Measurements from ENCODE around the gene DTX1. TPM values are rescaled to one million over a fixed set of nuclear protein-coding genes. Genes with fewer than 3 reads are reported as not detected.

Gene DTX1
- polyA plus RNA-seq, 3 donors from 2014 or later, result 1.1 to 2.1 TPM; not detected in 1

- Mint-ChIP-seq H3K27me3 (ENCODE audit: low read depth in 3 of 3) (peaks cover 1 to 4% (median 2%) of the 10 kb centered on the region in 3 donors), H3K4me3 (no peak overlapping the region), H3K4me1 (no peaks in the 10 kb centered on the region), H3K27ac (no peak overlapping the region), H3K9me3 (no peaks in the 10 kb centered on the region), H3K36me3 (no peaks in the 10 kb centered on the region)
- no peak for DNase-seq
Observed at GRCh38 chr12:113129664-113130456, 73.3 kb downstream of the DTX1 start.

DNA sequence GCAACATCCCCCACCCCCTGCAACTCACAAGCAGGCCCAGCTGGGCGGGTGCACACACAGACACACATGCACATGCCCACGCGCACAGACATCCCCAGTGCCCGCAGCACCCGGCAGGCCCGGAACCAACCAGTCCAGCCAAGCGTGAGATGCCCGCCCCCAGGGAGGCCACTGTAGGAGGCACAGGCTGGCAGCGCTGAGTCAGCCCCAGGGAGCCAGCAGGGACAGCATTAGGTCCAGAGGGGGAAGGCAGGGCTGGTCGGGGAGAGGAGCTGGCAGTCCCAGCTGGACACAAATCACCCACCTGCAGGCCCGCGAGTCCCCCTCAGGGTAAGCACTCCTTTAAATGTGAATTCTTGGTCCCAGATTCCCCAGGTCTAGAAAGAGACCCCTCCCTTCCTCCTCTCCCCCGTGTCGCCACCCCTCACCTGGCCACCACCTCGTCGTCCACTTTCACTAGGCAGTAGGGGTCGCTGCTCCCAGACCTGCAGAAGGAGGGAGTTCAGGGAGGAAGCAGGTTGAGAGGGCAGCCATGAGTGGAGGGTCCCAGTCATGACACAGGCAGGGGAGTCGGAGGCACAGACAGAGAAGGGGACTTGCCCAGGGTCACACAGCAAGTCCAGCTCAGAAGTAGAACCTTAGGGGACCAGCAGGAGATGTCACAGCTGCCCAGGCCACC, 74.1 kb downstream of the DTX1 start:
- DNase-seq, result no peak
- Mint-ChIP-seq H3K4me1 (no peaks in the 10 kb centered on the region), H3K4me3 (no peak overlapping the region), H3K27me3 (ENCODE audit: low read depth in 3 of 3) (peaks cover 1 to 4% (median 2%) of the 10 kb centered on the region in 3 donors), H3K36me3 (no peaks in the 10 kb centered on the region), H3K9me3 (no peaks in the 10 kb centered on the region), H3K27ac (no peak overlapping the region)

GRCh38 chr12:113131556-113131955, 75.0 kb downstream of the DTX1 start:
- no peaks in the 10 kb centered on the region for H3K36me3 Mint-ChIP-seq
- H3K9me3 Mint-ChIP-seq, result no peaks in the 10 kb centered on the region
- H3K4me1 Mint-ChIP-seq, result peaks cover 0 to 3% of the 10 kb centered on the region in 2 donors
- DNase-seq, result no peak
- H3K27me3 Mint-ChIP-seq (ENCODE audit: low read depth in 3 of 3), result peaks cover 1 to 4% (median 2%) of the 10 kb centered on the region in 3 donors
- no peak overlapping the region for H3K4me3 Mint-ChIP-seq
- H3K27ac Mint-ChIP-seq, result no peak overlapping the region

DNA sequence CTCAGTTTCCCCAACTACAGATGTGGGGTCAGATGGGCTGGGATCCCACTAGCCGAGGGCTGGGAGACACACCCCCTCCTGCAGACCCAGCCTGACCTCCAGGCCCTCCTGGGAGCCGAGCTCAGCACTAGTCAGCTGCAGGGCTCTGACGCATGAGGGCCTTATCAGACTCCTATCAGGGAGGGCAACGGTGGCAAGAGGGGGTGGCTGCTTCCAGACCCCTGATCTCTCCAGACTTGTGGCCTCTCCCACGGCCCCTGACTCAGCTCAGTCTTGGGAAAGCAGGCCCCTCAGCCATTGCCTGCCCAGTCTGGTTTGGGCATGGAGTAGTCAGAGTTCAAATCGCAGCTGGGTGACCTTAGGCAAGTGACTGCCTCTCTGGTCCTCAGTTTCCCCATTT, 76.5 kb downstream of the DTX1 start:
- peaks cover 0 to 3% of the 10 kb centered on the region in 2 donors for H3K4me1 Mint-ChIP-seq

GRCh38 chr12:113133666-113134065, 77.1 kb downstream of the DTX1 start:
- Mint-ChIP-seq H3K9me3 (no peaks in the 10 kb centered on the region), H3K27ac (no peak overlapping the region), H3K4me3 (no peak overlapping the region), H3K4me1 (peaks cover 0 to 3% of the 10 kb centered on the region in 2 donors), H3K36me3 (no peaks in the 10 kb centered on the region), H3K27me3 (ENCODE audit: low read depth in 3 of 3) (peaks cover 0 to 4% (median 0%) of the 10 kb centered on the region in 3 donors)
- DNase-seq, result no peak

More for the DNA sequence above, 76.5 kb downstream of the DTX1 start:
- no peaks in the 10 kb centered on the region for H3K36me3 Mint-ChIP-seq
- peaks cover 0 to 4% (median 0%) of the 10 kb centered on the region in 3 donors for H3K27me3 Mint-ChIP-seq (ENCODE audit: low read depth in 3 of 3)
- no peak for DNase-seq
- no peaks in the 10 kb centered on the region for H3K9me3 Mint-ChIP-seq
- H3K4me3 Mint-ChIP-seq, result no peak overlapping the region
- H3K27ac Mint-ChIP-seq, result no peak overlapping the region

GRCh38 chr12:113134071-113134470, 77.5 kb downstream of the DTX1 start:
- H3K4me3 Mint-ChIP-seq, result no peak overlapping the region
- no peak for DNase-seq
- H3K4me1 Mint-ChIP-seq, result peaks cover 0 to 3% of the 10 kb centered on the region in 2 donors
- H3K9me3 Mint-ChIP-seq, result no peaks in the 10 kb centered on the region
- H3K36me3 Mint-ChIP-seq, result no peaks in the 10 kb centered on the region
- H3K27ac Mint-ChIP-seq, result no peak overlapping the region
- peaks cover 0 to 4% (median 0%) of the 10 kb centered on the region in 3 donors for H3K27me3 Mint-ChIP-seq (ENCODE audit: low read depth in 3 of 3)

DNA sequence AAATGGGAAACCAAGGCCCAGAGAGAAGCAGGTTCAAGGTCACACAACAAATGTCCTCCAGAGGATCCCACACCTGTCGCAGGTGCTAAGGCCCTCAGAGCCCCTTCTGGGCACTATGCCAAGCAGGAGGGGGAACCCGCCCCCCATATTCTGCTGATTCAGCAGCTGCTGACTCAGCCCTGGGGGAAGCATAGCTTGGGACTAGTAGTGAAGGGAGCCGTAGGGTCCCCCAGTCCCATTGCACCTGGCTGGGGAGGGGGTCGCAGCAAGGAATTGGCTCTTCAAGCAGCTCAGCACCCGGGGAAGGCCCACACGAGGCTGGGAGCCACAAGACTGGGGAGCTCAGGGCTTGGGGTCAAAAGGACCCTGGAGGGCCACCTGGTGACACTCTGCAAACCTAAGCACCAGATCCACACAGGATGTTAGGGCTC, 78.0 kb downstream of the DTX1 start:
- Mint-ChIP-seq H3K27ac (no peak overlapping the region), H3K36me3 (no peaks in the 10 kb centered on the region), H3K4me3 (no peak overlapping the region), H3K9me3 (no peaks in the 10 kb centered on the region), H3K27me3 (ENCODE audit: low read depth in 3 of 3) (peaks cover 0 to 4% (median 0%) of the 10 kb centered on the region in 3 donors), H3K4me1 (peaks cover 0 to 3% of the 10 kb centered on the region in 2 donors)
- no peak for DNase-seq

- H3K4me1 Mint-ChIP-seq, result peaks cover 0 to 3% of the 10 kb centered on the region in 2 donors
- peaks cover 0 to 4% (median 0%) of the 10 kb centered on the region in 3 donors for H3K27me3 Mint-ChIP-seq (ENCODE audit: low read depth in 3 of 3)
- H3K36me3 Mint-ChIP-seq, result no peaks in the 10 kb centered on the region
- no peak within 1 kb of the TSS for H3K4me3 Mint-ChIP-seq
- DNase-seq, result peak in 2 of 3 donors; percentile 14 to 22
- H3K9me3 Mint-ChIP-seq, result no peaks in the 10 kb centered on the region
- no peak within 1 kb of the TSS for H3K27ac Mint-ChIP-seq
Observed at GRCh38 chr12:113135178-113136127, 78.9 kb downstream of the DTX1 start, which contains the start of gene RASAL1. TSS of gene RASAL1 (minus strand) at chr12:113135761. CDS start at chr12:113135462, 299 bp downstream.

GRCh38 chr12:113136128-113136989, 79.8 kb downstream of the DTX1 start:
- Mint-ChIP-seq H3K9me3 (no peaks in the 10 kb centered on the region), H3K27ac (no peak overlapping the region), H3K36me3 (no peaks in the 10 kb centered on the region), H3K27me3 (ENCODE audit: low read depth in 3 of 3) (peaks cover 0 to 4% (median 0%) of the 10 kb centered on the region in 3 donors), H3K4me1 (peaks cover 0 to 3% of the 10 kb centered on the region in 2 donors), H3K4me3 (no peak overlapping the region)
- DNase-seq, result peak in 1 of 3 donors; percentile 19

- H3K9me3 Mint-ChIP-seq, result no peaks in the 10 kb centered on the region
- H3K4me1 Mint-ChIP-seq, result peaks cover 0 to 3% of the 10 kb centered on the region in 2 donors
- no peaks in the 10 kb centered on the region for H3K36me3 Mint-ChIP-seq
- peaks cover 0 to 2% (median 2%) of the 10 kb centered on the region in 3 donors for H3K27me3 Mint-ChIP-seq (ENCODE audit: low read depth in 3 of 3)
- no peak for DNase-seq
- no peak overlapping the region for H3K27ac Mint-ChIP-seq
- no peak overlapping the region for H3K4me3 Mint-ChIP-seq
Observed at GRCh38 chr12:113136990-113137511, 80.5 kb downstream of the DTX1 start.

- no peaks in the 10 kb centered on the region for H3K9me3 Mint-ChIP-seq
- H3K36me3 Mint-ChIP-seq, result no peaks in the 10 kb centered on the region
- H3K4me3 Mint-ChIP-seq, result no peak overlapping the region
- H3K27me3 Mint-ChIP-seq (ENCODE audit: low read depth in 3 of 3), result peaks cover 0 to 7% (median 1%) of the 10 kb centered on the region in 3 donors
- no peak overlapping the region for H3K27ac Mint-ChIP-seq
- no peak for DNase-seq
- peaks cover 0 to 3% of the 10 kb centered on the region in 2 donors for H3K4me1 Mint-ChIP-seq
Observed at GRCh38 chr12:113137861-113138783, 81.6 kb downstream of the DTX1 start.

DNA sequence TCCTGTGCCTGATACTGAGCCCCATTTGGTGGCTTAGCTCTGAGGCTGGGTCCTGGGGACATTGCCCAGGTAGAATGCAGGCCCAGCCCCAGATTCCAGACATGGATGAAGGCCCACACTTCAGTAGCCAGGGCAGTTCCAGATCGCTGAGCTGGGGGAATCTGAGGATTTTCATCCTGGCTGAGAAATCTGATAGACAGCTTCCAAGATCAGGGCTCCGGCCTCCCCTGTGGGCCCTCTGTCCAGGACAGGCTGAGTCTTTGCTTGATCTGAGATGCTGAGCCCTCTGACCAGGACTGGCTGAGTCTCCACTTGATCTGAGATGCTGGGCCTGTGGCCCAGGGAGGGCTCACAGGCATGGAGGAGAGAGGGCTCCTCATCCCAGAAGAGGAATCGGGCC, 82.3 kb downstream of the DTX1 start:
- H3K36me3 Mint-ChIP-seq, result no peaks in the 10 kb centered on the region
- no peak overlapping the region for H3K4me3 Mint-ChIP-seq

More for the DNA sequence above, 82.3 kb downstream of the DTX1 start:
- peaks cover 0 to 7% (median 0%) of the 10 kb centered on the region in 3 donors for H3K27me3 Mint-ChIP-seq (ENCODE audit: low read depth in 3 of 3)
- no peak overlapping the region for H3K27ac Mint-ChIP-seq
- peaks cover 0 to 3% of the 10 kb centered on the region in 2 donors for H3K4me1 Mint-ChIP-seq
- no peak for DNase-seq
- H3K9me3 Mint-ChIP-seq, result no peaks in the 10 kb centered on the region

All from immature natural killer cell (primary cell).